GM23248 (cell line): Measurements from ENCODE around the gene TXNRD2.

Source experiments
- EZH2 ChIP-seq: fragments of 200-600 bp; sonication (generic); IDR thresholded peaks from 2 replicates; pipeline ENCODE4 v1.6.1; 2018; ENCODE audit warnings: antibody characterized with exemption, mild to moderate bottlenecking; ENCODE audit not compliant: insufficient read depth, poor library complexity, severe bottlenecking
- EZH2phosphoT487 ChIP-seq: fragments of 200-600 bp; sonication (generic); IDR thresholded peaks from 2 replicates; pipeline ENCODE4 v1.6.1; 2018; ENCODE audit warnings: antibody characterized with exemption, moderate library complexity, mild to moderate bottlenecking, low read depth; ENCODE audit not compliant: insufficient read depth

- TF ChIP-seq EZH2phosphoT487 (no peak), EZH2 (no peak)
Observed at GRCh38 chr22:19961201-19961580, 19.6 kb upstream of the TXNRD2 start.
